Transverse colon (tissue), 4 donors: ENCODE results near the gene GLRA2. TPM values are rescaled to one million over a fixed set of nuclear protein-coding genes. Genes with fewer than 3 reads are reported as not detected.
A peak's percentile ranks its signal among the peaks of the same experiment; 100 is the strongest.

Source experiments
- DNase-seq: peaks from one replicate; pipeline ENCODE4 v3.0.0-alpha.2; 2019
- H3K27ac ChIP-seq, 4 donors: fragments of 200-600 bp; sonication (generic); 2 replicates each; pipeline ENCODE4 v1.5.1; 2016 to 2018; ENCODE audit warnings: inconsistent platforms in 4 of 4
- H3K27me3 ChIP-seq: fragments of 200-600 bp; sonication (generic); 2 replicates; pipeline ENCODE4 v1.5.1; 2017; ENCODE audit warnings: inconsistent platforms
- H3K36me3 ChIP-seq, 4 donors: fragments of 200-600 bp; sonication (generic); 2 replicates each; pipeline ENCODE4 v1.5.1; 2017 to 2019; ENCODE audit warnings: inconsistent platforms in 4 of 4
- H3K4me1 ChIP-seq, 4 donors: fragments of 200-600 bp; sonication (generic); 2 replicates each; pipeline ENCODE4 v1.5.1; 2017 to 2020; ENCODE audit warnings: inconsistent platforms in 4 of 4
- H3K4me3 ChIP-seq, 4 donors: fragments of 200-600 bp; sonication (generic); 1 replicate in 1 of 4; 2 replicates in 3 of 4; pipeline versions ENCODE4 v1.5.1 to v1.6.1; 2017 to 2019; ENCODE audit warnings: inconsistent platforms in 4 of 4
- H3K9me3 ChIP-seq, 2 donors: fragments of 200-600 bp; sonication (generic); 2 replicates each; pipeline ENCODE4 v1.5.1; 2017 to 2019; ENCODE audit warnings: inconsistent platforms in 2 of 2
- EP300 ChIP-seq: sonication (generic); formaldehyde crosslinking; IDR thresholded peaks from one replicate; pipeline ENCODE4 v1.6.1; 2017; ENCODE audit warnings: antibody characterized with exemption, low read depth
- POLR2A ChIP-seq: fragments of 450-650 bp; IDR thresholded peaks from one replicate; pipeline ENCODE4 v1.6.1; 2016; ENCODE audit warnings: antibody characterized with exemption, mild to moderate bottlenecking, moderate library complexity
- POLR2AphosphoS5 ChIP-seq, 3 donors: sonication (generic); formaldehyde crosslinking; IDR thresholded peaks; one replicate each; pipeline ENCODE4 v1.6.1; 2016; ENCODE audit warnings: antibody characterized with exemption in 3 of 3
- WGBS, 2 donors: methylation state at CpG; one replicate each; pipeline ENCODE4 v1.1.5; 2018; ENCODE audit warnings: low coverage in 1 of 2; 5-methylcytosine and 5-hydroxymethylcytosine counted together
- in situ Hi-C, 4 donors: fragments of 200-750 bp; cut with MboI; loops; one replicate each; pipeline versions ENCODE4 v1.15.0 to v1.15.1; 2017; ENCODE audit warnings: low sequenced_read_pairs in 3 of 4, low pct_ligation_motif_present in 1 of 4, low pct_unique_long_range_greater_than_20kb in 1 of 4
- intact Hi-C: fragments of 100-400 bp; cut with DNase I; formaldehyde crosslinking; loops from one replicate; pipeline ENCODE4 v1.15.1; 2023; ENCODE audit warnings: low total_unique reads
- total RNA-seq, 4 donors: library from RNA; depleted of rRNA; stranded (reverse); fragments of >200 nt; gene quantifications; one replicate each; pipeline ENCODE4 v1.1.0, GENCODE V29; 2016
- TF ChIP-seq, protein P1 (sequence below), 5 experiments: fragments of 200-600 bp in 3 of 5; fragments of 450-650 bp in 2 of 5; sonication (generic) in 3 of 5; IDR thresholded peaks; 1 replicate in 2 of 5; 2 replicates in 3 of 5; pipeline ENCODE4 v1.5.1; 2016 to 2017; ENCODE audit warnings: antibody characterized with exemption in 5 of 5, inconsistent platforms in 3 of 5, mild to moderate bottlenecking in 2 of 5, moderate library complexity in 1 of 5

Gene GLRA2
- 1 to 10 TPM in 1 of 4 donors, under 1 TPM in 1, not detected in 2; 0.79 to 1.8 TPM for total RNA-seq

DNA sequence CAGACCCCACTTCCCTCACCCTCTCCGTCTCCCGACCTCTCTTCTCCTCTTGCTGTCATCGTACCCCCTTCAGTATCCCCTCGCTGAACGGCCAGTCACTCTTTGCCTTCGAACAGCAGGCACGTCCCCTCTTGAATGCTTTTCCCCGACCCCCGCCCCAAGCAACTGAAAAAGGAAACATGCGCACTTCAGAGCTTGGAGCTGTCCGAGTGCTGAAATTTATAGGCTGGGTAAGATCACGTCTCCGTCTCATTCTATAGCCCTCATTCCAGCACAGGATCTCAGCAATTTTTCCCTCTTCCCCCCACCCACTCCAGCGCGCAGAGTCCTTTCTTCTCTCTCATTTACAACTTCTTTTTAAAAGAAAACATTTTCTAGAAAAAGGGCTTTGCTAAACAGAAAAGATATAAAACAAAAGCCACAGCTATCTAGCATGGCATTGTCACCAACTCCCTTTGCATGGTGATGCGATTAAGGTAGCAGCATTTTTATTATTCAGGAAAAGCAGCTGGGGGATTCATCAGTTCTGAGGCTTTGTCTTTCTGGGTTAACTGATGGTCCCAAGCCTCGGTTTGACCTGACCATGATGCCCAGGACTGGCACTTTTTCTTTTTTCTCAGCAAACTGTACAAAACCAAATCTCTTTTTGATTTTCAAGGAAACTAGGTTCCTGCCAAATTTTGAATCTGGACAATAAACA is at the start of gene GLRA2:
Gene GLRA2 (plus strand): TSS at position 247 of the 700 bp plus-strand sequence. CDS start 522 bp downstream, outside the sequence.
- Histone ChIP-seq H3K27ac (no peak within 1 kb of the TSS), H3K36me3 (no peaks in the 10 kb centered on the region), H3K9me3 (no peaks in the 10 kb centered on the region), H3K4me3 (peak within 1 kb of the TSS in 1 of 4 donors; percentile 26), H3K27me3 (no peaks in the 10 kb centered on the region), H3K4me1 (no peaks in the 10 kb centered on the region)
- in situ Hi-C loops (loop anchor here in 1 of 4 donors (25.0 kb wide), 1 partner anchor 442 kb away; no protein-coding TSS in a partner anchor), intact Hi-C loops (no loop called here)
- 20 to 32% methylated on average over 1 to 17 of the region's 17 CpGs for WGBS, 2 donors
- TF ChIP-seq POLR2A (no peak), EP300 (no peak), POLR2AphosphoS5 (IDR thresholded peaks at IDR 0.05) (no peak)
- TF ChIP-seq, protein P1, sequence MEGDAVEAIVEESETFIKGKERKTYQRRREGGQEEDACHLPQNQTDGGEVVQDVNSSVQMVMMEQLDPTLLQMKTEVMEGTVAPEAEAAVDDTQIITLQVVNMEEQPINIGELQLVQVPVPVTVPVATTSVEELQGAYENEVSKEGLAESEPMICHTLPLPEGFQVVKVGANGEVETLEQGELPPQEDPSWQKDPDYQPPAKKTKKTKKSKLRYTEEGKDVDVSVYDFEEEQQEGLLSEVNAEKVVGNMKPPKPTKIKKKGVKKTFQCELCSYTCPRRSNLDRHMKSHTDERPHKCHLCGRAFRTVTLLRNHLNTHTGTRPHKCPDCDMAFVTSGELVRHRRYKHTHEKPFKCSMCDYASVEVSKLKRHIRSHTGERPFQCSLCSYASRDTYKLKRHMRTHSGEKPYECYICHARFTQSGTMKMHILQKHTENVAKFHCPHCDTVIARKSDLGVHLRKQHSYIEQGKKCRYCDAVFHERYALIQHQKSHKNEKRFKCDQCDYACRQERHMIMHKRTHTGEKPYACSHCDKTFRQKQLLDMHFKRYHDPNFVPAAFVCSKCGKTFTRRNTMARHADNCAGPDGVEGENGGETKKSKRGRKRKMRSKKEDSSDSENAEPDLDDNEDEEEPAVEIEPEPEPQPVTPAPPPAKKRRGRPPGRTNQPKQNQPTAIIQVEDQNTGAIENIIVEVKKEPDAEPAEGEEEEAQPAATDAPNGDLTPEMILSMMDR (IDR thresholded peaks at IDR 0.05): no peak
- peak; percentile 24 for DNase-seq

DNA sequence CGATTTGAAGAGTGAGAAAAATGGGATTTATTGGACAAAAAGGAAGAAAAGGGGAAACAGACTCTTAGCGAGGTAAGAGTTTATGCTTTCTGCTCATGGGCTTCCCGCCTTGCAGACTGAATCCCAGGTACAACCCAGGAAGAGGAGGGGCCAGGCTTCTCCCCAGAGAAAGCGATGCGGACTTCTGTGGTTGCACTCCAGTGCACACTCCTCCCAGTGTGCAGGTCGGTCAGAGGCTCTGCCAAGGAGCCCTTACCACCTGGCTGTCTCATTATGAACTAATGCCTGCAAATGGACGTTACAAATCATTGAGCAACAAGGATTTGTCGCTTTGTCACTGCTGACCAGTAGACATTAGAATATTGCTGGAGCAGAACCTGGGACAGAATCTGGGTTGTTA is 39.9 kb upstream of the GLRA2 start:
- H3K27ac ChIP-seq: no peak overlapping the region
- no peak for DNase-seq
- no peaks in the 10 kb centered on the region for H3K27me3 ChIP-seq
- H3K4me1 ChIP-seq: no peaks in the 10 kb centered on the region
- intact Hi-C loops (no loop called here), in situ Hi-C loops (no loop called here)
- no peaks in the 10 kb centered on the region for H3K36me3 ChIP-seq
- 71% methylated on average over 8 of the region's 8 CpGs; no CpG with 5 or more reads in 1 of the 2 donors for WGBS, 2 donors
- H3K9me3 ChIP-seq: no peaks in the 10 kb centered on the region
- TF ChIP-seq POLR2A (no peak), EP300 (no peak), POLR2AphosphoS5 (IDR thresholded peaks at IDR 0.05) (no peak)
- TF ChIP-seq, protein P1 (IDR thresholded peaks at IDR 0.05): no peak
- H3K4me3 ChIP-seq: no peak overlapping the region

DNA sequence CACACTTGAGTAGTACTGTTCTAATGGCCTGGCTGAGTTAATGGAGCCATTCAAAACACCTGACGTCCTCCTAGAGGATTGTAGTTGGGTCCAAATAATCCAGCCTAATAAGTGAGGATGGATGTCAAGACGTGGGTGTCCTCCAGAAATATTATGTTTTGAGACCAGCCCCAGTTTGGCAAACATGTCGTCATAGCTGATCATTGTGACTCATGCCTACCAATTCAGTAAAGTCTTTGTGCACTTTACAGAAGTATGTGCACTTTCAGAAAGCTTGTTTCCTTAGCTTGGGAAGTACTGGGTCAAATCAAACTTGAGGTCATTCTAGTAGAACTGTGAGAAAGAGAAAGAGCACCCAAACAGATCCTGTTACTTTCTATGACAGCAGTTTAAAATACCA is 37.6 kb upstream of the GLRA2 start:
- H3K9me3 ChIP-seq: no peaks in the 10 kb centered on the region
- no peak for TF ChIP-seq EP300
- no peak for TF ChIP-seq POLR2AphosphoS5 (IDR thresholded peaks at IDR 0.05)
- no peak for TF ChIP-seq POLR2A
- TF ChIP-seq, protein P1 (IDR thresholded peaks at IDR 0.05): no peak
- WGBS, 2 donors: 59 to 100% methylated on average over 1 to 3 of the region's 3 CpGs
- intact Hi-C loops (no loop called here), in situ Hi-C loops (no loop called here)
- no peaks in the 10 kb centered on the region for H3K4me1 ChIP-seq
- DNase-seq: no peak
- H3K27ac ChIP-seq: no peak overlapping the region
- no peaks in the 10 kb centered on the region for H3K36me3 ChIP-seq
- H3K27me3 ChIP-seq: no peaks in the 10 kb centered on the region
- H3K4me3 ChIP-seq: no peak overlapping the region

DNA sequence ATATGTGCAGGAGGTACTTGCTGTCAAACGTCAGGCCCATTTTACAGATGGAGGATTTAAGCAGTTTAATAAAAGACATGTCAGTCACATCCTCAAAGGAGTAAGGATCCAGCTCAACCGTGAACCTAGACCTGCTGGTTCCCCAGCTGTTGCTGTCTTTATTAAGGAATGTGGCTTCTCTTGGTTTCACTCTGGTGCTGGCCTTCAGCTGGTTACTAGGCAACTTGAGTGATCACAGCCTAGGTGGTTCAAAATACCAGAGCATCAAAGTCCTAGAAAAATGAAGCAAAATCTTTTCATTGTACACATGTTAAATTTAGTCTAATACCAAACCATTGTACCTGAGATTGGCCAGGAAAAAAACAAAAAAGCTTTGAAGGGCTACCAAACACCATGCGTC is 32.7 kb upstream of the GLRA2 start:
- in situ Hi-C loops (no loop called here), intact Hi-C loops (no loop called here)
- no peak for DNase-seq
- 49 to 57% methylated on average over 1 to 3 of the region's 3 CpGs for WGBS, 2 donors
- no peak for TF ChIP-seq POLR2A
- TF ChIP-seq, protein P1 (IDR thresholded peaks at IDR 0.05): no peak
- TF ChIP-seq POLR2AphosphoS5 (IDR thresholded peaks at IDR 0.05): no peak
- no peak for TF ChIP-seq EP300
- H3K27ac ChIP-seq: peak overlapping the region; percentile 7 to 56 (median 30)
- H3K4me3 ChIP-seq: peak overlapping the region in 1 of 4 donors; percentile 23
- H3K36me3 ChIP-seq: no peaks in the 10 kb centered on the region
- H3K9me3 ChIP-seq: no peaks in the 10 kb centered on the region
- H3K4me1 ChIP-seq: no peaks in the 10 kb centered on the region
- no peaks in the 10 kb centered on the region for H3K27me3 ChIP-seq
